GM21717 (cell line): ENCODE measurements around the gene WNK2.

Experiments
- ATAC-seq: cut with Tn5 transposase; IDR thresholded peaks from one replicate; pipeline ENCODE4 v1.9.1; 2021; ENCODE audit warnings: mild to moderate bottlenecking, moderate library complexity; ENCODE audit not compliant: unreplicated experiment

WNK2 gene

GRCh38 chr9:93198117-93198837 lies 14.3 kb downstream of the WNK2 start:
- ATAC-seq, result no peak

- ATAC-seq, result no peak
Measured at GRCh38 chr9:93198838-93199625, 15.1 kb downstream of the WNK2 start.

DNA sequence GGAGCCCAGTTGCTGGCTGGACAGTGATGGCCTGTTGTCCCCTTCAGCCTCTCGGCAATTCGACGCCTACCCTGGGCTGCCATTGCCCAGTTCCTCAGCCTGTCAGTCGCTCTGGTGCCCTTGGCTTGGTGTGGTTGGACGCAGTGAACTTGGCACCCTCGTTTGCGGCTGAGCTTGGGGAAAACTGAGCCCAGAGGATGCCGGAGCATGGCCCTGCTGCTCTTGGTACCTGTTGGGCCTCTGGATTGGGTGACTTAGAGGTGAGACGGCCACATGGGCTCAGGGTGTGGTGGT lies 16.5 kb downstream of the WNK2 start:
- no peak for ATAC-seq

GRCh38 chr9:93200989-93201334 lies 17.0 kb downstream of the WNK2 start:
- no peak for ATAC-seq

- ATAC-seq, result no peak
Measured at GRCh38 chr9:93203026-93203717, 19.2 kb downstream of the WNK2 start.

DNA sequence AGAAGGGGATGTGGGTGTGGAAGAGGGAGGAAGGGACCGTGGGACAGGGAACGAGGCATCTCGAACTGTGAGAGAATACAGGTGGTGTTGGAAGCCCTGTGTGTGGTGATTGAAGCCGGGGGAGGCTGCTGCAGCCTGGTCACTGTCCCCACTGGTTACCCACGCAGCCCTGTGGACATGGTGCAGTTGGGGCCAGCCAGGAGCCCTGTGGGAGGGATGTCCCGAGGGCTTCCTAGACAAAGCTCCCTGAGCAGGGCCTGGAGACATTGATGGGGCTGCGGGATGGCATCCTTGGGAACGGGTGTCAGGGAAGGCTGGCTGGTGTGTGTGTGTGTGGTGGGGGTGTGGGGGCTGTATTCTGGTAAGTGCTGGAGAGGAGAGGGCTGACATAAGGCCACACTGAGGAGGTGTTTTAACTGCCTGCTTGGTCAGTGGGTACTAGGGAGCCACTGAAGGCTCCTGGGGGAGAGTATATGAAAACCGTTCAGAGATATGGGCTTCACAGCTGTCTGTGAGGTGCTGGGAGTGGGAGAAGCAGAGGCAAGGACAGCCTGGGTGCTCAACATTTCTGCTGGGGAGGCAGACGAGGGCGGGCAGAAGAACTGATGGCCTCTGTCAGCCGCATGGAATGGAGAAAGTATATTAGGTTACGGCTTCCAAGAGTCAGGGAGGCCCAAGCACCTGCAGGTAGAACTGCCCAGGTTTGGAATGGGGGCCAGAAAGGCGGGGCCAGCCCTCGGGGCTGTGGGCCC lies 20.0 kb downstream of the WNK2 start:
- no peak for ATAC-seq

DNA sequence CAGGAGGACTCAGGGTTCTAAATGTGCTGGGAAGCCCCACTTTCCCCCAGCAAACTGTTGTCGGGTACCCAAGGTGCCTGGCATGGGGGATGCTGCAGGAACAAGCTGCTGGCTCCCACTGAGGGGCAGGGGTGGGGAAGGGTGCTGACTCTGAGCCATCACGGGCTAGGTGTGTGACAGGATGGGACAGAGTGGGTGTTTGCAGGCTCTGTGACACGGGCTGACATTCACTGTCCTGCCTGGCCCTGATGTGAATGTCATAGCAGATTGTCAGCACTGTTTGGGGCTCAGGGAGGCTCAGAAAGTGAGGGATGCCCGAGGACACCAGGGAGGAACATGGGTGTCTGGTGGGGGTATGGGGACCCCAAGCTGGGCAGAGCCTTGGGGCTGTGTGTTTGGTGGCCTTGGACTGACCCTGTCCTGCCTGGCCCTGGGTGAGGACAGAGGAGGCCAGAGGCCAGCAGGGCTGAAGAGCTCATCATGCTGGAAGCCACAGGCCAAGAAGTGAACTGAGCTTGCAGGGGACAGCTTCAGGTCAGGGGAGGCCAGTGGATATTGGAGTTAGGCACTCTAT lies 20.6 kb downstream of the WNK2 start:
- no peak for ATAC-seq

DNA sequence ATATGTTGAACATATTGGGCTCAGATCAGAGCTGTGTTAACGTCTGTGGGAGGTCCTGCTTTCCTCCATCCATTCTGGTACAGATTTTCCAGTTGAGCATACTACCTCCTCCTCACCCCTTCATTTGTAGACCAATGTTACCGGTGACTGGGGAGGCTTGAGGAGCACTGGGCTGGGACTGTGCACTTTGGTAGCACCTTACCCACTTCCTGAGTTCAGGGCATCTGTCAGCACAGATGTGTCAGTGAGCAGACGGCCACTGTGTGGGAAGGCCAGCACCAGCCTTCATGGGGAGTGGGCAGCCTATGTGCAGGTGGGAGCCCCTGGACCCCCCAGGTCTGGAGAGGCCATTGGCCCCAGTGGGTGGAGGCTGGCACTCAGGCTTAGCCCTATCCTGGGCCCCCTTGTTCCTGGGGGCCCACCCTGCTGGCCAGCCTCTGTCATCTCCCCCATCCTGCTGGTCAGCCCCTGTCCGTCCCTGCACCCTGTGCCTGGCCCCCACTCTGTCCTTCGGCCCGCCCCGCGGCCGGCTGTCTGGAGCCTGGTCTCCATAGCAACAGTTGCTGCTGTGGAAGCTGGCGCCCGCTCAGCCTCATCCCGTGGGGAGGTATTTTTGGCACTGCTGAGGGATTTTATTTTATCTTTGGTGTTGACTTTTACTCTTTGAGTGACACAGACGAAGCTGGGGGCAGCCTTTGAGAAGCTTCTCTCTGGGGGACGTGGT lies 21.3 kb downstream of the WNK2 start:
- no peak for ATAC-seq

- ATAC-seq, result no peak
Measured at GRCh38 chr9:93205896-93206575, 22.1 kb downstream of the WNK2 start.

- no peak for ATAC-seq
Measured at GRCh38 chr9:93206576-93207155, 22.7 kb downstream of the WNK2 start.

GRCh38 chr9:93207326-93207814 lies 23.4 kb downstream of the WNK2 start:
- no peak for ATAC-seq

- ATAC-seq, result no peak
Measured at GRCh38 chr9:93207860-93208734, 24.2 kb downstream of the WNK2 start.

DNA sequence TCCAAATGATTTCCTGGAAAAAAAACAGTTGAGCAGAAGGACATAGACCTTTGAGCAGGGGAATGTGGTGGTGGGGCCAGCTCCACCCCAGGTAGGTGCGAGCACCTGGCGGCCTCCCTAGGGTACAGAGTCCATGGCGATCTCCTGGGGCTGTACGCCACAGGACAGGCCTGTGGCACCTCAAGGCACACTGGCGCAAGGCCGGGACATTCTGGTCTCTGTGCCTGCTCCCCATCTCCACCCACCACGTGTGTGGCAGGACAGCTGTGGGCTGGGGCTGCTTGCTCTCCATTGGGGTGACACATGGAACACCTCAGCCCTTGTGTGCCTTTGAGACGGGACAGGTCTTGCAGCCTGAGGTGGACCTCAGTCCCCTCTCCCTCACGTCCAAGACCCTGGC lies 25.2 kb downstream of the WNK2 start:
- ATAC-seq, result no peak

DNA sequence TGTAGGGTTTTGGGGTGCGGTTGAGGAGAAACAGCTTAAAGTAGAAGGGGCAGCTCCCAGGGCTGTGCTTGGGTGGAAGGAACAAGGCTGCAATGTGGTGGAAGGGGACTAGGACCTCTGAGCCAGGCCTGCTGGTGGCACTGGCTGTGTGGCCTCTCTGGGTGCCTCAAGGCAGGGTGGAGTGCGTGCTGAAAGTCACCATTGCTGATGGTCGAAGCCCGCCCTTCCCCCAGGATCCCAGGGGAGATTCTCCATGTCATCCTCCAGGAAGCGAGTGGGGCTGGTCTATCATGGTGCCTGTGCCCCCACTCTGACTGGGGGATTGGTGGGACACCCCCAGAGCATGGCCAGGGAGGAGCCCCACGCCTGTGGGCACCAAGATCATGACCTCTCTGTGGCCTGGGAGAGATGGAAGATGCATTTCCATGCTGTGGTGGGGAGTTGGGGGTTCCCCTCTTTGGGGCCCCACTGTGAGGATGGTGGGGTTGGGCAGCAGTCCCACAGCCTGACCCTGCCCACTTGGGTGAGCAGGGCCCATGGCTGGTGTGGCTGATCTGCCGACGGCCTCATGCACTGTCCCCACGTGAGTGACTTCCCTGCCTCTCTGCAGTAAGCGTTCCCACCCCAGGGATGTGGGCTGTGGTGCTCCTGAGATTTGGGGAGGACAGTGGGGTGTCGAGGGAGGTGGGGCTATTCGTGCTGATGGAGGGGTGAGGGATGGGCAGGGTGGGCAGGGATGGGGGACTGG lies 25.8 kb downstream of the WNK2 start:
- no peak for ATAC-seq

DNA sequence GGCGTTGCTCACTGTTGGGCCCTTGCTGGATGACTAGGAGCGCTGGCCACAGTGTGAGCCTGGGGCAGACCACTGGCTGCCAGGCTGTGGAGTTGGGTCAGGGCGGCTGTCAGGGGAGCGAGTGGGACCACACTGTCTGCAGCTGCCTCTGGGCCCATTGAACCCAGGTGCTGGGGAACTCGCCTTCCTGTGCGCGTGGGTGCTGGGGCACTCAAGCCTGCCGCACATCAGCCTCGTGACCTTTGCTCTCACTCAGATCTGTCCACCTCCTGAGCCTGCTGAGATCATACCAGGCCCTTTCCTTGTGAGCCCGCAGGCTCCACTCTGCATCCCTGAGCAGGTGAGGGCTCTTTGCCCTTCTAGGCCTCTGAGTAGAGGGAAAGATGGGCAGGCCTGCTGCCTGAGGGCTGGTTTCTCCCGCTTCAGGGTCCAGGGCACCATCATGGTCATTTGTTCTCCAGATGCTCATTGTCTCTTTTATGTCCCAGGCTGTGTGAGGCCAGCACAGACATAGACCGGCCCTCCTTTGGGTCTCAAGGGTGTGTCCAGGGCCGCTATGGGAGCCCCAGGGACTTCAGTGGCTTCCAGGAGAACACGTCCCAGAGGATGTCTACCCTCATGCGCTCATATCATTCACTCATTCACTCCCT lies 26.5 kb downstream of the WNK2 start:
- no peak for ATAC-seq

DNA sequence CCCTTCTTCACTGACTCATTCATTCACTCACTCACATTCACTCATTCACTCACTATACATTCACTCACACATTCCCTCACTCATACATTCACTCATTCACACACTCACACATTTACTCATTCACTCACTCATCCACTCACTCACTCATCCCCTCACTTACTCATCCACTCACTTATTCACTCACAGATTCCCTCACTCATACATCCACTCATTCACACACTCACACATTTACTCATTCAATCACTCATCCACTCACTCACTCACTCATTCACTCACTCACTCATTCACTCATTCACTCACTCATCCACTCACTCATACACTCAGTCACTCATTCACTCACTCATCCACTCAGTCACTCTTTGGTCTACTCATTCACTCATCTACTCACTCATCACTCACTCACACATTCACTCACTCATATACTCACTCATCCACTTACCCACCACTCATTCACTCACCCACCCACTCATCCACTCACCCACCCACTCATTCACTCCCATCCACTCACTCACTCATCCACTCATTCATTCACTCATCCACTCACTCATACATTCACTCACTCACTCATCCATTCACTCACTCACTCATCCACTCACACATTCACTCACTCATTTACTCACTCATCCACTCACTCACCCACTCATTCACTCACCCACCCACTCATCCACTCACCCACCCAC lies 27.2 kb downstream of the WNK2 start:
- ATAC-seq, result no peak

DNA sequence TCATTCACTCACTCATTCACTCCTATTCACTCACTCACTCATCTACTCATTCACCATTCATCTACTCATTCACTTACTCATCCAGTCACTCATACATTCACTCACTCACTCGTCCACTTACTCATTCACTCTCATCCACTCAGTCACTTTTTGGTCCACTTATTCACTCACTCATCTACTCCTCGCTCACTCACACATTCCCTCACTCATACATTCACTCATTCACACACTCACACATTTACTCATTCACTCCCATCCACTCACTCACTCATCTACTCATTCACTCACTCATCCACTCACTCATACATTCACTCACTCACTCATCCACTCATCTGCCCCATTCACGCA lies 27.7 kb downstream of the WNK2 start:
- ATAC-seq, result no peak
